HUES48 (cell line): ENCODE data around the gene HCFC2.

Experiments used
- H3K27ac ChIP-seq: one replicate; pipeline ENCODE4 v1.7.0; 2013; ENCODE audit warnings: low read depth, low read length, inconsistent platforms
- H3K27me3 ChIP-seq: 2 replicates; pipeline ENCODE4 v1.6.1; 2013; ENCODE audit warnings: mild to moderate bottlenecking, low read length; ENCODE audit not compliant: control insufficient read depth, insufficient read depth
- H3K36me3 ChIP-seq: 2 replicates; pipeline ENCODE4 v1.6.1; 2013; ENCODE audit warnings: low read length; ENCODE audit not compliant: control insufficient read depth, insufficient read depth
- H3K4me1 ChIP-seq: 2 replicates; pipeline ENCODE4 v1.6.1; 2013; ENCODE audit warnings: mild to moderate bottlenecking, low read length; ENCODE audit not compliant: control insufficient read depth, insufficient read depth
- H3K4me3 ChIP-seq: 2 replicates; pipeline ENCODE4 v1.5.1; 2013; ENCODE audit warnings: mild to moderate bottlenecking, low read depth, low read length
- H3K9ac ChIP-seq: 2 replicates; pipeline ENCODE4 v1.6.1; 2013; ENCODE audit warnings: mild to moderate bottlenecking, low read depth, low read length, moderate library complexity
- H3K9me3 ChIP-seq: 2 replicates; pipeline ENCODE4 v1.6.1; 2013; ENCODE audit warnings: low read length; ENCODE audit not compliant: control insufficient read depth, insufficient read depth

Gene HCFC2

GRCh38 chr12:104121001-104121400 is 56.7 kb downstream of the HCFC2 start:
- Histone ChIP-seq H3K4me1 (peaks cover 25% of the 10 kb centered on the region), H3K36me3 (peaks cover 94% of the 10 kb centered on the region), H3K27ac (peak overlapping the region; percentile 81), H3K9ac (no peak overlapping the region), H3K27me3 (no peaks in the 10 kb centered on the region), H3K9me3 (no peaks in the 10 kb centered on the region), H3K4me3 (no peak overlapping the region)

DNA sequence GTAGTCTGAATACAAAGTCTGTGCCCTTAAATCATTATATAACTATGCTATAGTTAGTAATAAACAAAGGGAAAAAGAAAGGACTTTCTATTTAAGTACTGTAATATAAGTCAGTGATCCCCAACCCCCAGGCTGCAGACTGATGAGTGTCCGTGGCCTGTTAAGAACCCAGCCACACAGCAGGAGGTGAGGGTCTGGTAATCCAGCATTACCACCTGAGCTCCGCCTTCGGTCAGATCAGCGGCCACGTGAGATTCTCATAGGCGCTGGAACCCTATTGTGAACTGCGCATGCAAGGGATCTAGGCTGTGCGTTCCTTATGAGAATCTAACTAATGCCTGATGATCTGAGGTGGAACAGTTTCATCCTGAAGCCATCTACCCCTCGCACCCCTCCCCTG is 58.0 kb downstream of the HCFC2 start:
- peaks cover 25% of the 10 kb centered on the region for H3K4me1 ChIP-seq
- no peaks in the 10 kb centered on the region for H3K9me3 ChIP-seq
- H3K4me3 ChIP-seq, result no peak overlapping the region
- H3K27me3 ChIP-seq, result no peaks in the 10 kb centered on the region
- peaks cover 95% of the 10 kb centered on the region for H3K36me3 ChIP-seq
- no peak overlapping the region for H3K9ac ChIP-seq
- peak overlapping the region; percentile 15 for H3K27ac ChIP-seq

DNA sequence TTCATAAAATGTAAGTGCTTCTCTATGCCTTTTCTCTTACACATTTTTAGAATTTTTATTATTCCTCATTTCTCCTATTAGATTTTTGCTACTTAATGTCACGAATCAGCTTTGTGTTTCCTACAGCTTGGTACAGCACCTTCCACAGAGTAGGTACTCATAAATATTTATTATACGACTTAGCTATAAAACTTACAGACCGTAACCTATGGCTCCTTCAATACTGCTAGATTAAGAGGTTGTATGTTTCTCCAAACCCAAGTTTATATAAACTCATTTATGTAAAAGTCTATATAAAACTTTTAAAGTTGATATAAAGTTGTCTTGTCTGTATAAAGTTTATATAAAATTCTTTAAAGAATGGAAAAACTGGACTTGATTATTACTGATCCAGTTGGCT is 62.2 kb downstream of the HCFC2 start:
- peaks cover 24% of the 10 kb centered on the region for H3K4me1 ChIP-seq
- H3K27me3 ChIP-seq, result no peaks in the 10 kb centered on the region
- H3K9ac ChIP-seq, result no peak overlapping the region
- no peak overlapping the region for H3K4me3 ChIP-seq
- no peaks in the 10 kb centered on the region for H3K9me3 ChIP-seq
- H3K27ac ChIP-seq, result no peak overlapping the region
- H3K36me3 ChIP-seq, result peaks cover 95% of the 10 kb centered on the region

DNA sequence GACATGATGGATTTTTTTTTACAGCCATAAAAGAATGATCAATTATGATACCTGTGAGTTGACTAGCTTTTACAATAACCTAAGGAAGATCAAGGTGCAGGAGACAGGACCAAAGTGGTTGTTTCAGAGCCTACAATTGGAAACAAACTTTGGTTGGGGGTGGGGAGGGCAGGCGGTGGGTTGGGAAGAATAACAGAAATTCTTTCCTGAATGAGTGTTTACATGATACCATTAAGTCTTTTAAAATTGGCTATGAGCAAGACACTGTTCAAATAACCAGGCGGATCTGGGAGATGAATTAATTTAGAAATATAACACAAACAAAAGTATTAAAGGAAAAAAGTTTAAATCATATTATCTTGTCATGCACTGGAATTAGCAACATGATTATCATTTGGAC is 66.4 kb downstream of the HCFC2 start:
- peaks cover 16% of the 10 kb centered on the region; the same call in 1 of the 2 replicates for H3K4me1 ChIP-seq
- no peak overlapping the region for H3K27ac ChIP-seq
- H3K4me3 ChIP-seq, result no peak overlapping the region
- no peaks in the 10 kb centered on the region for H3K9me3 ChIP-seq
- H3K36me3 ChIP-seq, result peaks cover 95% of the 10 kb centered on the region
- no peak overlapping the region for H3K9ac ChIP-seq
- H3K27me3 ChIP-seq, result no peaks in the 10 kb centered on the region

- no peak overlapping the region for H3K27ac ChIP-seq
These were observed 67.3 kb downstream of the HCFC2 start for GRCh38 chr12:104131609-104132008.

DNA sequence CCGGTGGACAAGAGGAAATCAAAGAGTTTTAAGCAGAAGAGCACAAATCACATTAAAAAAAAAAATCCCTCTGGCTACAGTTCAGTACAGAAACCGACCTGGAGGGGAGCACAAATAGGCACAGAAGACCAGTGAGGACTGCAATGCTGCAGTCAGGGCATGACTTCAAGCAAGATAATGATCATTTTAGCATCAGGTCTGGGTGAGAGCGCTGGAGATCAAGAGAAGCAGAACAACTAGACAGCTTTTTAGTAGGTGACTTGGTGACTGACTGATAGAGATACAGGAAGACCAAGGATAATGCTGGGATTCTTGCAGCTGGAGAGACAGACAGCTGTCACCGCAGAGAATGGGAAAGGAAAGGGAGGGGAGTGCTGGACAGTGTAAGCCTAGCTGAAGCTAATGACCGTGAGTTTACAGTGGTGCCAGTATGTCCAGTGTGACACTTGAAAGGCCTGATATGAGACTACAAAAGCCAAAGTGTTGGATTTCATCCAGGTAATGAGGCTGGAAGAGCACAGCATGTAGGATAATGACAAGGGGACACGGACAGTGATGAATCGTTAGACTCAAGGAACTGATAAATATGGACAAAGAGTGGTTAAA is 68.1 kb downstream of the HCFC2 start:
- H3K27me3 ChIP-seq, result no peaks in the 10 kb centered on the region
- H3K4me3 ChIP-seq, result no peak overlapping the region
- H3K27ac ChIP-seq, result no peak overlapping the region
- H3K9ac ChIP-seq, result no peak overlapping the region
- peaks cover 78% of the 10 kb centered on the region for H3K36me3 ChIP-seq
- H3K4me1 ChIP-seq, result peaks cover 20% of the 10 kb centered on the region; the same call in 1 of the 2 replicates
- no peaks in the 10 kb centered on the region for H3K9me3 ChIP-seq

More at GRCh38 chr12:104131609-104132008, 67.3 kb downstream of the HCFC2 start:
- Histone ChIP-seq H3K4me1 (peaks cover 20% of the 10 kb centered on the region; the same call in 1 of the 2 replicates), H3K36me3 (peaks cover 86% of the 10 kb centered on the region), H3K9ac (no peak overlapping the region), H3K27me3 (no peaks in the 10 kb centered on the region), H3K9me3 (no peaks in the 10 kb centered on the region), H3K4me3 (no peak overlapping the region)

DNA sequence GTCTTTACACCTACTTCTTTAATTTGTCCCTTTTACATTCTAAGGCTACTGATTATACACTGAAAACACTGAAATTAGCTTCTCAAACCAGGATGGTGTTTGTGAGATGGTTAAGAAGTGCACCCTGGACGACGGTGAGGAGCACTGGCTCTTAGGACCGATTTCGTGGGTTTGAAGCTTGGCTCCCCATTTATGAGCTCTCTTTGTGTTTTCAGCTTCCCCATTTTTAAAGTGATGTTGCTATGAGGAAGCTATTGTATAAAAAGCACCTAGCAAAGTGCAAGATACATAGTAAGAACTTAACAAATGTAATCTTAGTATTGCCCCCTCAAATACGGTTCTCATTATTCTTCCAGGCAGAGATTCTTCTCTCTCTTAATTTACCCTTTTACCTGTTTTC is 69.0 kb downstream of the HCFC2 start:
- no peaks in the 10 kb centered on the region for H3K27me3 ChIP-seq
- no peak overlapping the region for H3K9ac ChIP-seq
- H3K9me3 ChIP-seq, result no peaks in the 10 kb centered on the region
- H3K4me1 ChIP-seq, result peaks cover 20% of the 10 kb centered on the region; the same call in 1 of the 2 replicates
- peaks cover 69% of the 10 kb centered on the region for H3K36me3 ChIP-seq
- no peak overlapping the region for H3K27ac ChIP-seq
- no peak overlapping the region for H3K4me3 ChIP-seq

DNA sequence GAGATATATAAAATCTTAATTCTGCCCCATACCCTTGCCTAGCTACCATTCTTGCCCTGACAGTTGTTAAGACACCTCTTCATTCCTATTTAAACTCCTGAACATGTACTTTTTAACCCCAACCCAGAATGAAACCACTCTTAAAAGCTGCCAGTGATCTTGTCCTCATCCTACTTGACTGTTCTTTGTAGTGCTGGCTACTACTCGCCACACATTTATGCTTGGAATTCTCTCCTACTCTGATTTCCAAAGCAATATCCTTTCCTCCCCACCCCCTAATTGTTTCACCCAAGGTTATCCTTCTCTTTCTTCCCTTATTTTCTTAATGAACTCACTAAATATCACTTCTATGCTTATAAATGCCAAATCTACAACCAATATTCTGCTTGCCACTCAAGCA is 69.5 kb downstream of the HCFC2 start:
- peaks cover 25% of the 10 kb centered on the region for H3K4me1 ChIP-seq
- no peak overlapping the region for H3K9ac ChIP-seq
- no peak overlapping the region for H3K27ac ChIP-seq
- H3K27me3 ChIP-seq, result no peaks in the 10 kb centered on the region
- peaks cover 64% of the 10 kb centered on the region for H3K36me3 ChIP-seq
- H3K9me3 ChIP-seq, result no peaks in the 10 kb centered on the region
- H3K4me3 ChIP-seq, result no peak overlapping the region

- Histone ChIP-seq H3K4me1 (peaks cover 27% of the 10 kb centered on the region), H3K27me3 (no peaks in the 10 kb centered on the region), H3K27ac (no peak overlapping the region), H3K36me3 (peaks cover 54% of the 10 kb centered on the region), H3K9me3 (no peaks in the 10 kb centered on the region), H3K9ac (no peak overlapping the region), H3K4me3 (no peak overlapping the region)
These were observed 70.6 kb downstream of the HCFC2 start for GRCh38 chr12:104134882-104135281.

DNA sequence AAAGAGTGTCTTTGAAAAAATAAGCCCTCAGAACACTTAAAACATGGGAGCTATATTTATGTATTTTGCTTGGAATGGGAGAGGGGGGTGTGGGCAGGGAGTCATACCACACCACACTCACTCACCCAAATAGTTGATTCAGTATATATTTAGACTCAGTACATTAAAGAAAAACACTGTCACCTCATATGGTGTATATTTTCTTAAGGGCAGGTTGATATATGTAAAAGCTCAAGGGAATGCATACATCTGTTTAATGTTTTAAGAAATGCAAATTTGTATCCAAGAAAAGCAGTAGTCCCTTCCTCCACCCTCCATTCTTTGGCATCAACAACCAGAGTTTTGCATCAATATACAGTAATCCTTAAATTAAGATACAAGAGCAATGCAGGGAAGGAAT is 72.2 kb downstream of the HCFC2 start:
- peak overlapping the region; percentile 83 for H3K4me3 ChIP-seq
- H3K27ac ChIP-seq, result peak overlapping the region; percentile 91
- H3K9me3 ChIP-seq, result no peaks in the 10 kb centered on the region
- H3K4me1 ChIP-seq, result peaks cover 17% of the 10 kb centered on the region
- H3K9ac ChIP-seq, result peak overlapping the region; percentile 81
- H3K27me3 ChIP-seq, result no peaks in the 10 kb centered on the region; the same call in 1 of the 2 replicates
- H3K36me3 ChIP-seq, result peaks cover 38% of the 10 kb centered on the region

DNA sequence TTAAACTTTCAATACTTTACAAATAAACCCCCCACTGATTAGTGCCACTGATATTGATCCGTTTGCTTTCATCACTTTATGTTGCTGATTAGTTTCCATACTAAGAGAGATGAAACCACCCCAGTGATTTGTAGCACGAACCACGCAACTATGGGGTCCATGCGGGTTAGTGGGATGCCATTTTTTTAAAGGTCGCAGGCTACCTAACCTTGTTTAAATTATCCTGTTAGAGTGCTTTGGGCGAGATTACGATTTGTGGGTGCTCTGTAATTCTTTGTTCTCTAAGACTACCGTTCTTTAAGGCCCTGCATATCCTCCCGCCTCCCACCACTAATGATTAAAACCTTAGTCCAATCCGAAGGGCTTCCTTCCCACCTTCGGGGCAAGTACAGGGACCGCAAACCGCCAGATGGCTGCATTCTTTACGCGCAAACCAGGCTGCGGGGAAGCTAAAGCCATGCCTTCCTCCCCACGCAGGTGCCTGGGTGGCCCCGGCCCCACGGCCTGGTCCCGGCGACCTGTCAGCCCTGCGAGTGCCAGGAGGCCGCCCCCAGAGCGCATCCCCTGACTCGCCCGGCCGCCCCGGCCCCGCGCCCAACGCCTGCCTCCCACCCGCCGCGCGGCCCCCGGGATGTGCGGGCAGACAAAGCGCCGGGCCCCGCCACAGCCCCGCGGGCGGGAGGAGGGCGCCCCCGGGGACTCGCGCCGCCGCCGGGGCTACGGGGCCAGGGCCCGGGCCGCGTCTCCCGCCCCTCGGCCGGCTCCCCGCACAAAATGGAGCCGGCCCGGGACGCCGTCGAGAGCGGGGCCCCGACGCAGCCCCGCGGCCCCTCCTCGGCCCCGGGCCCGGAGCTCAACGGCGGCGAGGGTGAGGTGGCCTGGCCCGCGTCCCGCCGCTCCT is 72.9 kb downstream of the HCFC2 start:
- H3K27ac ChIP-seq, result peak overlapping the region; percentile 91

More for the DNA sequence above, 72.9 kb downstream of the HCFC2 start:
- Histone ChIP-seq H3K4me1 (peaks cover 17% of the 10 kb centered on the region), H3K36me3 (peaks cover 32% of the 10 kb centered on the region), H3K27me3 (no peaks in the 10 kb centered on the region; the same call in 1 of the 2 replicates), H3K4me3 (peak overlapping the region; percentile 83), H3K9ac (peak overlapping the region; percentile 81), H3K9me3 (no peaks in the 10 kb centered on the region)
